GM12872 (cell line): ENCODE measurements around the gene ITSN1.

ENCODE experiments used
- TF ChIP-seq, protein P1 (sequence below): IDR thresholded peaks from 3 replicates; pipeline ENCODE4 v1.5.1; 2011; ENCODE audit warnings: low read depth, mild to moderate bottlenecking, low read length, moderate library complexity; ENCODE audit not compliant: insufficient read depth

The ITSN1 gene

DNA sequence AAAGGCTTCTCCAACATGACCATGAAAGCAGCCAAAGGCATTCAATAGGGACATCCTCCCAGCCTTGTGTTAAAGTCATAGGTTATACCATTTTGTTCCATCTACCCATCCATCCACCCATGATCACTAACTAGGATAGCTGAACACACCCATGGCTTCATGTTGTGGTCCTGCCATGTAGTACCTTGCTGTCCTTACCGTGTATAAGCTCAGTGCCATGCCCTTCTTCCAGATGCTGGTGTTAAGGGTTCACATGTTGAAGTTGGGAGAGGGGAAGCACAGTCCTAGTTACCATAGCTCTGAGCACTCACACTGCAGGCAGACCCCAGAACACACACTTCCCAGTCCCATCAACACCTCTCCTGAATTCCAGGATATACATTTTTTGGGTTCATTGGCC lies 221.8 kb downstream of the ITSN1 start:
- TF ChIP-seq, protein P1, sequence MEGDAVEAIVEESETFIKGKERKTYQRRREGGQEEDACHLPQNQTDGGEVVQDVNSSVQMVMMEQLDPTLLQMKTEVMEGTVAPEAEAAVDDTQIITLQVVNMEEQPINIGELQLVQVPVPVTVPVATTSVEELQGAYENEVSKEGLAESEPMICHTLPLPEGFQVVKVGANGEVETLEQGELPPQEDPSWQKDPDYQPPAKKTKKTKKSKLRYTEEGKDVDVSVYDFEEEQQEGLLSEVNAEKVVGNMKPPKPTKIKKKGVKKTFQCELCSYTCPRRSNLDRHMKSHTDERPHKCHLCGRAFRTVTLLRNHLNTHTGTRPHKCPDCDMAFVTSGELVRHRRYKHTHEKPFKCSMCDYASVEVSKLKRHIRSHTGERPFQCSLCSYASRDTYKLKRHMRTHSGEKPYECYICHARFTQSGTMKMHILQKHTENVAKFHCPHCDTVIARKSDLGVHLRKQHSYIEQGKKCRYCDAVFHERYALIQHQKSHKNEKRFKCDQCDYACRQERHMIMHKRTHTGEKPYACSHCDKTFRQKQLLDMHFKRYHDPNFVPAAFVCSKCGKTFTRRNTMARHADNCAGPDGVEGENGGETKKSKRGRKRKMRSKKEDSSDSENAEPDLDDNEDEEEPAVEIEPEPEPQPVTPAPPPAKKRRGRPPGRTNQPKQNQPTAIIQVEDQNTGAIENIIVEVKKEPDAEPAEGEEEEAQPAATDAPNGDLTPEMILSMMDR, result no peak

DNA sequence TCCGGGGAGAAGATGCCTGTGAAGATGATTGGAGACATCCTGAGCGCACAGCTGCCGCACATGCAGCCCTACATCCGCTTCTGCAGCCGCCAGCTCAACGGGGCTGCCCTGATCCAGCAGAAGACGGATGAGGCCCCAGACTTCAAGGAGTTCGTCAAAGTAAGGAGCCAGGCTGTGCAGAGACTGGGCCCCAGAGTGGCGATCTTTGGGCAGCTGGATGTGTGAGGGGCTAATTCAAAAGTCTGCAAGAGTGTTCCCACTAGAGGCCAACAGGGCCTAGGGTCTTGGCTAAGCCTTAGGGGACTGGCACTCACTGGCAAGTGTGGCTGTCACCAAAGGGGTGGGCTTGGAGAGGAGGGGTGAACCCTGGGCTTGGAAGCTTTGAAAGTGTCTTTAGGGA lies 222.9 kb downstream of the ITSN1 start:
- TF ChIP-seq, protein P1, result no peak

GRCh38 chr21:33865996-33866575 lies 223.8 kb downstream of the ITSN1 start:
- TF ChIP-seq, protein P1, result no peak

- TF ChIP-seq, protein P1, result no peak
These were observed 224.5 kb downstream of the ITSN1 start for GRCh38 chr21:33866826-33867225.

GRCh38 chr21:33869873-33870272 lies 227.6 kb downstream of the ITSN1 start:
- TF ChIP-seq, protein P1, result no peak

GRCh38 chr21:33870768-33871167 lies 228.5 kb downstream of the ITSN1 start:
- TF ChIP-seq, protein P1, result no peak

DNA sequence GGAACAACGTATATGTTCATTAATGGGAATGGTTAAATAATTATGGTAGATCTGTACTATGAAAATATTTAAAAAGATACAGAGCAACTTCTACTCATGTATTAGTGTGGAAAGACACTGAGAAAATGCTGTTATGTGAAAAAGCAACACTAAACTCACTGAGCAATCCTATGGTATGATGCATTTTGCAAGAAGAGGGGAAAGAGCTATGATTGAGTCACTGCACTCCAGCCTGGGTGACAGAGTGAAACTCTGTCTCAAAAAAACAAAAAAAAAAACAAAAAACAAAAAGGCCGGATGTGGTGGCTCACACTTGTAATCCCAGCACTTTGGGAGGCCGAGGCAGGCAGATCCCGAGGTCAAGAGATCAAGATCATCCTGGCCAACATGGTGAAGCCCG lies 228.9 kb downstream of the ITSN1 start:
- TF ChIP-seq, protein P1, result no peak
